Mesendoderm (in vitro differentiated cells): ENCODE data around the gene CSNK1A1.
"Not testable (repeated sequence)": the region's sequence is repeated elsewhere in the genome, so short reads cannot be mapped to it uniquely, and the experiment has no call there.

Experiments used
- DNase-seq: peaks from one replicate; pipeline ENCODE4 v3.0.0; 2013
- H2AK5ac ChIP-seq: 2 replicates; pipeline ENCODE4 v1.6.1; 2013; ENCODE audit warnings: low read length, inconsistent platforms
- H2BK120ac ChIP-seq: 2 replicates; pipeline ENCODE4 v1.6.1; 2013; ENCODE audit warnings: low read depth, mild to moderate bottlenecking, low read length, moderate library complexity, mixed read lengths
- H2BK15ac ChIP-seq: replicated peaks from 2 replicates; pipeline ENCODE4 v1.6.1; 2013; ENCODE audit warnings: low read depth, mild to moderate bottlenecking, moderate library complexity
- H2BK5ac ChIP-seq: 2 replicates; pipeline ENCODE4 v1.6.1; 2013; ENCODE audit warnings: low read length, inconsistent platforms
- H3K18ac ChIP-seq: 2 replicates; pipeline ENCODE4 v1.6.1; 2013; ENCODE audit warnings: mild to moderate bottlenecking, low read length, mixed read lengths
- H3K23ac ChIP-seq: one replicate; pipeline ENCODE4 v1.6.1; 2013; ENCODE audit warnings: low read length
- H3K27ac ChIP-seq: 2 replicates; pipeline ENCODE4 v1.5.1; 2013; ENCODE audit warnings: low read depth, mild to moderate bottlenecking, inconsistent platforms, low read length, moderate library complexity
- H3K27me3 ChIP-seq: 2 replicates; pipeline ENCODE4 v1.6.1; 2013; ENCODE audit warnings: low read length, control low read depth, mild to moderate bottlenecking, inconsistent platforms; ENCODE audit not compliant: insufficient read depth, poor library complexity
- H3K36me3 ChIP-seq: 2 replicates; pipeline ENCODE4 v1.6.1; 2013; ENCODE audit warnings: low read length, inconsistent platforms; ENCODE audit not compliant: control insufficient read depth, insufficient read depth
- H3K4ac ChIP-seq: one replicate; pipeline ENCODE4 v1.6.1; 2013; ENCODE audit warnings: low read depth, mild to moderate bottlenecking, low read length, moderate library complexity
- H3K4me1 ChIP-seq: 2 replicates; pipeline ENCODE4 v1.6.1; 2013; ENCODE audit warnings: low read depth, low read length, inconsistent platforms; ENCODE audit not compliant: control insufficient read depth
- H3K4me2 ChIP-seq: 2 replicates; pipeline ENCODE4 v1.6.1; 2013; ENCODE audit warnings: low read length
- H3K4me3 ChIP-seq: 2 replicates; pipeline ENCODE4 v1.5.1; 2013; ENCODE audit warnings: mild to moderate bottlenecking, low read length
- H3K56ac ChIP-seq: one replicate; pipeline ENCODE4 v1.6.1; 2013; ENCODE audit warnings: low read length
- H3K79me1 ChIP-seq: 2 replicates; pipeline ENCODE4 v1.6.1; 2013; ENCODE audit warnings: low read length, inconsistent platforms
- H3K79me2 ChIP-seq: 2 replicates; pipeline ENCODE4 v1.6.1; 2013; ENCODE audit warnings: mild to moderate bottlenecking, low read length; ENCODE audit not compliant: control insufficient read depth, insufficient read depth
- H3K9ac ChIP-seq: 2 replicates; pipeline ENCODE4 v1.6.1; 2013; ENCODE audit warnings: low read length, inconsistent platforms
- H4K5ac ChIP-seq: one replicate; pipeline ENCODE4 v1.6.1; 2013; ENCODE audit warnings: low read length
- H4K8ac ChIP-seq: one replicate; pipeline ENCODE4 v1.6.1; 2013; ENCODE audit warnings: low read depth, mild to moderate bottlenecking, control low read depth, low read length, moderate library complexity
- WGBS: extraction: QIAGEN DNeasy Blood & Tissue Kit; methylation state at CpG from one replicate; pipeline ENCODE4 v1.1.7; 2013; ENCODE audit warnings: low lambda C conversion rate, missing lambda C conversion rate; ENCODE audit not compliant: insufficient coverage; ENCODE audit errors: extremely low coverage; 5-methylcytosine and 5-hydroxymethylcytosine counted together

The CSNK1A1 gene

GRCh38 chr5:149470942-149471341 is 80.3 kb downstream of the CSNK1A1 start:
- no peak overlapping the region for H3K23ac ChIP-seq
- no peak overlapping the region for H3K4me3 ChIP-seq
- WGBS = no CpG with 5 or more reads among the region's 6 CpGs
- H2BK15ac ChIP-seq = no peak overlapping the region
- no peaks in the 10 kb centered on the region for H3K79me1 ChIP-seq
- H2BK120ac ChIP-seq = no peak overlapping the region
- no peaks in the 10 kb centered on the region for H3K79me2 ChIP-seq
- no peak overlapping the region for H2BK5ac ChIP-seq
- no peak overlapping the region for H4K8ac ChIP-seq
- no peak overlapping the region for H3K56ac ChIP-seq
- H3K4me2 ChIP-seq = no peak overlapping the region
- H2AK5ac ChIP-seq = no peak overlapping the region
- H3K18ac ChIP-seq = no peak overlapping the region
- no peaks in the 10 kb centered on the region for H3K36me3 ChIP-seq
- no peak overlapping the region for H4K5ac ChIP-seq
- no peak overlapping the region for H3K4ac ChIP-seq
- no peaks in the 10 kb centered on the region for H3K4me1 ChIP-seq
- DNase-seq = no peak
- no peaks in the 10 kb centered on the region for H3K27me3 ChIP-seq
- H3K9ac ChIP-seq = no peak overlapping the region
- no peak overlapping the region for H3K27ac ChIP-seq

- Histone ChIP-seq H3K36me3 (no peaks in the 10 kb centered on the region), H2BK15ac (no peak overlapping the region), H3K27me3 (no peaks in the 10 kb centered on the region), H3K4me1 (no peaks in the 10 kb centered on the region), H3K27ac (no peak overlapping the region), H3K23ac (no peak overlapping the region), H3K79me2 (no peaks in the 10 kb centered on the region), H4K8ac (no peak overlapping the region), H4K5ac (no peak overlapping the region), H2BK5ac (no peak overlapping the region), H2BK120ac (no peak overlapping the region), H3K4me2 (no peak overlapping the region), H3K79me1 (no peaks in the 10 kb centered on the region), H3K9ac (no peak overlapping the region), H3K56ac (no peak overlapping the region), H2AK5ac (no peak overlapping the region), H3K18ac (no peak overlapping the region), H3K4ac (no peak overlapping the region), H3K4me3 (no peak overlapping the region)
- WGBS = no CpG with 5 or more reads among the region's 17 CpGs
- DNase-seq = no peak
Measured at GRCh38 chr5:149466457-149466972, 84.7 kb downstream of the CSNK1A1 start.

- Histone ChIP-seq H3K27ac (no peak overlapping the region), H3K4me1 (no peaks in the 10 kb centered on the region), H3K23ac (no peak overlapping the region), H3K4ac (no peak overlapping the region), H4K5ac (no peak overlapping the region), H3K4me3 (no peak overlapping the region), H3K36me3 (no peaks in the 10 kb centered on the region), H4K8ac (no peak overlapping the region), H2BK120ac (no peak overlapping the region), H2BK5ac (no peak overlapping the region), H2BK15ac (no peak overlapping the region), H3K56ac (no peak overlapping the region), H3K18ac (no peak overlapping the region), H3K27me3 (no peaks in the 10 kb centered on the region), H3K79me1 (no peaks in the 10 kb centered on the region), H3K79me2 (no peaks in the 10 kb centered on the region), H3K9ac (no peak overlapping the region), H2AK5ac (no peak overlapping the region), H3K4me2 (no peak overlapping the region)
- no peak for DNase-seq
- no CpG with 5 or more reads among the region's 8 CpGs for WGBS
Measured at GRCh38 chr5:149464796-149465489, 86.3 kb downstream of the CSNK1A1 start.

GRCh38 chr5:149461907-149462306 is 89.3 kb downstream of the CSNK1A1 start:
- WGBS = no CpG with 5 or more reads among the region's 6 CpGs
- H3K27ac ChIP-seq, H2BK15ac ChIP-seq, H4K5ac ChIP-seq, DNase-seq, H4K8ac ChIP-seq, H3K4me3 ChIP-seq, H3K27me3 ChIP-seq, H3K9ac ChIP-seq, H3K36me3 ChIP-seq, H3K79me1 ChIP-seq, H2BK120ac ChIP-seq, H3K79me2 ChIP-seq, H2AK5ac ChIP-seq, H3K4me2 ChIP-seq, H3K23ac ChIP-seq, H3K4me1 ChIP-seq, H3K18ac ChIP-seq, H3K4ac ChIP-seq, H3K56ac ChIP-seq, H2BK5ac ChIP-seq: not testable (repeated sequence)

- WGBS = no CpG with 5 or more reads among the region's 5 CpGs
Measured at GRCh38 chr5:149459891-149460290, 91.3 kb downstream of the CSNK1A1 start.

GRCh38 chr5:149457393-149457763 is 93.9 kb downstream of the CSNK1A1 start:
- no peaks in the 10 kb centered on the region for H3K79me2 ChIP-seq
- no peak overlapping the region for H4K5ac ChIP-seq
- no peak overlapping the region for H3K9ac ChIP-seq
- no CpG with 5 or more reads among the region's 5 CpGs for WGBS
- H2AK5ac ChIP-seq = no peak overlapping the region
- no peak overlapping the region for H2BK15ac ChIP-seq
- H3K79me1 ChIP-seq = no peaks in the 10 kb centered on the region
- DNase-seq = no peak
- H3K4ac ChIP-seq = no peak overlapping the region
- H3K27me3 ChIP-seq = no peaks in the 10 kb centered on the region
- no peak overlapping the region for H3K56ac ChIP-seq
- H4K8ac ChIP-seq = no peak overlapping the region
- no peak overlapping the region for H2BK120ac ChIP-seq
- no peaks in the 10 kb centered on the region for H3K4me1 ChIP-seq
- no peak overlapping the region for H3K4me2 ChIP-seq
- H3K27ac ChIP-seq = no peak overlapping the region
- no peaks in the 10 kb centered on the region for H3K36me3 ChIP-seq
- H3K18ac ChIP-seq = no peak overlapping the region
- no peak overlapping the region for H2BK5ac ChIP-seq
- no peak overlapping the region for H3K23ac ChIP-seq
- H3K4me3 ChIP-seq = no peak overlapping the region

More at GRCh38 chr5:149459891-149460290, 91.3 kb downstream of the CSNK1A1 start:
- Histone ChIP-seq H4K8ac (no peak overlapping the region), H2BK15ac (no peak overlapping the region), H3K9ac (no peak overlapping the region), H3K27me3 (no peaks in the 10 kb centered on the region), H3K36me3 (no peaks in the 10 kb centered on the region), H3K18ac (no peak overlapping the region), H2BK120ac (no peak overlapping the region), H3K4me3 (no peak overlapping the region), H3K56ac (no peak overlapping the region), H4K5ac (no peak overlapping the region), H3K79me1 (no peaks in the 10 kb centered on the region), H3K4me2 (no peak overlapping the region), H3K23ac (no peak overlapping the region), H2AK5ac (no peak overlapping the region), H2BK5ac (no peak overlapping the region), H3K79me2 (no peaks in the 10 kb centered on the region), H3K4ac (no peak overlapping the region), H3K4me1 (no peaks in the 10 kb centered on the region), H3K27ac (no peak overlapping the region)
- no peak for DNase-seq
